GM23338 (cell line): ENCODE results near the gene CFAP77. TPM values are rescaled to one million over a fixed set of nuclear protein-coding genes. Genes with fewer than 3 reads are reported as not detected.

ENCODE experiments used
- ATAC-seq: fragments of 200-7000 bp; cut with Tn5 transposase; 3 replicates; pipeline ENCODE4 v1.9.1; 2020
- DNase-seq: peaks from one replicate; pipeline ENCODE4 v3.0.0-alpha.2; 2015; ENCODE audit warnings: low spot score
- H2AFZ ChIP-seq: fragments of 200-600 bp; sonication (generic); 2 replicates; pipeline ENCODE4 v1.8.0; 2016; ENCODE audit warnings: antibody characterized with exemption, mild to moderate bottlenecking, moderate library complexity
- H3F3A ChIP-seq: fragments of 200-600 bp; sonication (generic); replicated peaks from 2 replicates; pipeline ENCODE4 v1.8.0; 2017; ENCODE audit warnings: antibody characterized with exemption, mixed run types, low read depth
- H3K27ac ChIP-seq: fragments of 200-600 bp; sonication (generic); 2 replicates; pipeline ENCODE4 v1.6.1; 2016; ENCODE audit warnings: low read depth
- H3K27me3 ChIP-seq: fragments of 200-600 bp; sonication (generic); 2 replicates; pipeline ENCODE4 v1.8.0; 2016; ENCODE audit warnings: mild to moderate bottlenecking, mixed run types, moderate library complexity; ENCODE audit not compliant: insufficient read depth
- H3K36me3 ChIP-seq: fragments of 200-600 bp; sonication (generic); 2 replicates; pipeline ENCODE4 v1.8.0; 2016; ENCODE audit warnings: mild to moderate bottlenecking; ENCODE audit not compliant: insufficient read depth
- H3K4me1 ChIP-seq: fragments of 200-600 bp; sonication (generic); 2 replicates; pipeline ENCODE4 v1.8.0; 2016; ENCODE audit warnings: mild to moderate bottlenecking, moderate library complexity; ENCODE audit not compliant: insufficient read depth
- H3K4me2 ChIP-seq: fragments of 200-600 bp; sonication (generic); 2 replicates; pipeline ENCODE4 v1.7.1; 2017; ENCODE audit warnings: mixed run types
- H3K4me3 ChIP-seq: fragments of 200-600 bp; sonication (generic); 2 replicates; pipeline ENCODE4 v1.6.1; 2016; ENCODE audit warnings: mixed run types
- H3K79me2 ChIP-seq: fragments of 200-600 bp; sonication (generic); replicated peaks from 2 replicates; pipeline ENCODE4 v1.8.0; 2017; ENCODE audit warnings: mild to moderate bottlenecking; ENCODE audit not compliant: insufficient read depth
- H3K9me2 ChIP-seq: fragments of 200-600 bp; sonication (generic); 2 replicates; pipeline ENCODE4 v1.8.0; 2017; ENCODE audit not compliant: insufficient read depth
- H4K20me1 ChIP-seq: fragments of 200-600 bp; sonication (generic); replicated peaks from 2 replicates; pipeline ENCODE4 v1.8.0; 2017; ENCODE audit warnings: mild to moderate bottlenecking; ENCODE audit not compliant: insufficient read depth
- H3K27ac Mint-ChIP-seq: 2 replicates; pipeline ENCODE4 v1.8.0; 2020; ENCODE audit warnings: inconsistent platforms, mild to moderate bottlenecking, moderate library complexity, mixed read lengths
- H3K27me3 Mint-ChIP-seq: 3 replicates; pipeline ENCODE4 v1.8.0; 2022; ENCODE audit warnings: low read depth, mild to moderate bottlenecking, moderate library complexity, mixed read lengths, inconsistent platforms; ENCODE audit not compliant: insufficient read depth, poor library complexity
- H3K36me3 Mint-ChIP-seq: 3 replicates; pipeline ENCODE4 v1.8.0; 2021; ENCODE audit warnings: low read depth, mild to moderate bottlenecking, inconsistent platforms, moderate library complexity, mixed read lengths
- H3K4me1 Mint-ChIP-seq: 3 replicates; pipeline ENCODE4 v1.8.0; 2020; ENCODE audit warnings: mild to moderate bottlenecking, inconsistent platforms, mixed read lengths
- H3K4me3 Mint-ChIP-seq: 3 replicates; pipeline ENCODE4 v1.8.0; 2021; ENCODE audit warnings: moderate library complexity, mild to moderate bottlenecking, inconsistent platforms, mixed read lengths
- H3K9me3 Mint-ChIP-seq: 3 replicates; pipeline ENCODE4 v1.8.0; 2020; ENCODE audit warnings: moderate library complexity, mild to moderate bottlenecking, inconsistent platforms, mixed read lengths
- CREB1 ChIP-seq: fragments of 250-450 bp; sonication (Bioruptor Pico); IDR thresholded peaks from 2 replicates; pipeline ENCODE4 v1.5.0; 2020; ENCODE audit warnings: low read depth, mild to moderate bottlenecking, moderate library complexity
- CTCF ChIP-seq, 2 experiments: fragments of 200-600 bp in 1 of 2; sonication (generic) in 1 of 2; conservative IDR thresholded peaks; 2 replicates each; pipeline versions ENCODE4 v1.5.1 to v1.6.1; 2016 to 2017; ENCODE audit warnings: antibody characterized with exemption in 2 of 2, low read depth in 2 of 2, mild to moderate bottlenecking in 2 of 2, moderate library complexity in 1 of 2
- ETS1 ChIP-seq: IDR thresholded peaks from 2 replicates; pipeline ENCODE4 v1.6.1; 2016; ENCODE audit warnings: antibody characterized with exemption
- EZH2 ChIP-seq: fragments of 200-600 bp; sonication (generic); IDR thresholded peaks from one replicate; pipeline ENCODE4 v1.8.0; 2017; ENCODE audit warnings: antibody characterized with exemption, mild to moderate bottlenecking, low read depth; ENCODE audit not compliant: unreplicated experiment
- EZH2phosphoT487 ChIP-seq: fragments of 200-600 bp; sonication (generic); IDR thresholded peaks from one replicate; pipeline ENCODE4 v1.8.1; 2018; ENCODE audit warnings: antibody characterized with exemption; ENCODE audit not compliant: unreplicated experiment
- JUNB ChIP-seq: IDR thresholded peaks from one replicate; pipeline ENCODE4 v1.6.1; 2016; ENCODE audit warnings: antibody characterized with exemption; ENCODE audit not compliant: unreplicated experiment
- NANOG ChIP-seq: IDR thresholded peaks from 2 replicates; pipeline ENCODE4 v1.6.1; 2016; ENCODE audit warnings: antibody characterized with exemption, borderline replicate concordance
- POLR2AphosphoS5 ChIP-seq: IDR thresholded peaks from 2 replicates; pipeline ENCODE4 v1.6.1; 2016; ENCODE audit warnings: antibody characterized with exemption, low read depth
- REST ChIP-seq: IDR thresholded peaks from one replicate; pipeline ENCODE4 v1.6.1; 2018; ENCODE audit warnings: antibody characterized with exemption; ENCODE audit not compliant: unreplicated experiment
- STAT1 ChIP-seq: IDR thresholded peaks from one replicate; pipeline ENCODE4 v1.6.1; 2016; ENCODE audit warnings: antibody characterized with exemption; ENCODE audit not compliant: unreplicated experiment
- ZNF114 ChIP-seq: fragments of 250-450 bp; sonication (Bioruptor Pico); IDR thresholded peaks from 2 replicates; pipeline ENCODE4 v1.5.0; 2020; ENCODE audit warnings: mild to moderate bottlenecking, moderate library complexity
- ZNF331 ChIP-seq: fragments of 250-450 bp; sonication (Bioruptor Pico); IDR thresholded peaks from 2 replicates; pipeline ENCODE4 v1.5.0; 2020; ENCODE audit warnings: low read depth, mild to moderate bottlenecking, moderate library complexity
- ZNF462 ChIP-seq: fragments of 250-450 bp; sonication (Bioruptor Pico); IDR thresholded peaks from 2 replicates; pipeline ENCODE4 v1.5.0; 2020; ENCODE audit warnings: mild to moderate bottlenecking, moderate library complexity
- polyA plus RNA-seq: library from polyadenylated mRNA; unstranded; fragments of >200 nt; fragmentation: Nextera tagmentation; extraction: Ambion mirVana; gene quantifications from 2 replicates; pipeline ENCODE4 v1.2.1, GENCODE V29; 2016
- total RNA-seq: library from RNA; depleted of rRNA; stranded (reverse); fragments of >200 nt; shearing (Covaris generic); gene quantifications from 2 replicates; pipeline ENCODE4 v1.2.3, GENCODE V29; 2014

CFAP77 gene
- total and polyA plus RNA-seq, 2 experiments from 2014 or later: 0.97 to 1.3 TPM

GRCh38 chr9:132364068-132364467 lies 45.9 kb upstream of the CFAP77 start:
- Mint-ChIP-seq H3K4me1 (no peaks in the 10 kb centered on the region), H3K4me3 (no peak overlapping the region), H3K27me3 (peaks cover 5% of the 10 kb centered on the region), H3K9me3 (no peaks in the 10 kb centered on the region), H3K27ac (no peak overlapping the region), H3K36me3 (no peaks in the 10 kb centered on the region)
- Histone ChIP-seq H3K79me2 (no peaks in the 10 kb centered on the region), H3K9me2 (no peaks in the 10 kb centered on the region), H4K20me1 (no peaks in the 10 kb centered on the region), H3K27me3 (no peaks in the 10 kb centered on the region), H3K4me2 (no peak overlapping the region), H3F3A (no peaks in the 10 kb centered on the region), H3K4me1 (no peaks in the 10 kb centered on the region), H3K36me3 (no peaks in the 10 kb centered on the region), H3K27ac (no peak overlapping the region), H3K4me3 (no peak overlapping the region), H2AFZ (no peak overlapping the region)
- TF ChIP-seq ZNF114 (CRISPR knock-in tag) (no peak), NANOG (no peak), STAT1 (no peak), CREB1 (CRISPR knock-in tag) (no peak), ETS1 (no peak), REST (no peak), ZNF331 (CRISPR knock-in tag) (no peak), EZH2 (no peak), POLR2AphosphoS5 (no peak), ZNF462 (CRISPR knock-in tag) (no peak), EZH2phosphoT487 (no peak), JUNB (no peak), CTCF (conservative IDR thresholded peaks at IDR 0.05; ENCODE audit: low read depth in 2 of 2) (no peak)
- no peak for ATAC-seq
- no peak for DNase-seq
